ENCODE data around the gene AQP10.

DNA sequence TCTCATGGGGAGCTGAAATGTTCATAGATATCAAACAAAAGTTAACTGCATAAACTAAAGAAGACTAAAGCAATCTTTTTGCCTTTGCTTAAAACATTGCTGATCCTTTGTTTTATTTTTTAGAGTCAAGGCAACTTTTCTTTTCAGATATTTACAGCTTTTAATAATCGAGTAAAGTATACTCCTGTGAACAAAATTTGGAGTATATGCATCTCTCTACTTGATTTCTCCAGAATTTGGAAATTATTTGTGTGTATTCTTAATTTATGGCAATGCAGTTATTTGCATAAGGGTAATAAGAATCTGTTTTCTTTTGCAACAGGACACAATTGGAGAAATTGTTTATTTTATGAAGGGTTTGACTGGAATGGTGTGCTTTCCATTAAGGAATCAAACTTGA lies 4.2 kb upstream of the AQP10 start:
- TF ChIP-seq, protein P1, sequence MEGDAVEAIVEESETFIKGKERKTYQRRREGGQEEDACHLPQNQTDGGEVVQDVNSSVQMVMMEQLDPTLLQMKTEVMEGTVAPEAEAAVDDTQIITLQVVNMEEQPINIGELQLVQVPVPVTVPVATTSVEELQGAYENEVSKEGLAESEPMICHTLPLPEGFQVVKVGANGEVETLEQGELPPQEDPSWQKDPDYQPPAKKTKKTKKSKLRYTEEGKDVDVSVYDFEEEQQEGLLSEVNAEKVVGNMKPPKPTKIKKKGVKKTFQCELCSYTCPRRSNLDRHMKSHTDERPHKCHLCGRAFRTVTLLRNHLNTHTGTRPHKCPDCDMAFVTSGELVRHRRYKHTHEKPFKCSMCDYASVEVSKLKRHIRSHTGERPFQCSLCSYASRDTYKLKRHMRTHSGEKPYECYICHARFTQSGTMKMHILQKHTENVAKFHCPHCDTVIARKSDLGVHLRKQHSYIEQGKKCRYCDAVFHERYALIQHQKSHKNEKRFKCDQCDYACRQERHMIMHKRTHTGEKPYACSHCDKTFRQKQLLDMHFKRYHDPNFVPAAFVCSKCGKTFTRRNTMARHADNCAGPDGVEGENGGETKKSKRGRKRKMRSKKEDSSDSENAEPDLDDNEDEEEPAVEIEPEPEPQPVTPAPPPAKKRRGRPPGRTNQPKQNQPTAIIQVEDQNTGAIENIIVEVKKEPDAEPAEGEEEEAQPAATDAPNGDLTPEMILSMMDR (conservative IDR thresholded peaks at IDR 0.05; ENCODE audit: low read length), result no peak
- no peak for TF ChIP-seq EZH2phosphoT487 (IDR thresholded peaks at IDR 0.05; ENCODE audit: borderline replicate concordance, low read depth, low read length)
